A673 (cell line): Measurements from ENCODE around the gene NEGR1. TPM values are rescaled to one million over a fixed set of nuclear protein-coding genes. Genes with fewer than 3 reads are reported as not detected.
A peak's percentile ranks its signal among the peaks of the same experiment; 100 is the strongest.

Source experiments
- BruUV-seq: library from RNA; stranded (reverse); fragments of 400-500 nt; replicated peaks from 2 replicates; lab custom pipeline; 2021; lab: Mats Ljungman, UMichigan
- CTCF ChIA-PET: fragments of 300-600 bp; sonication (Branson Sonifier 250); formaldehyde crosslinking; loops from one replicate; lab custom pipeline; 2022; ENCODE audit warnings: antibody characterized with exemption; lab: Charles Lee
- POLR2A ChIA-PET: fragments of 300-600 bp; sonication (Branson Sonifier 250); formaldehyde crosslinking; loops from one replicate; lab custom pipeline; 2022; ENCODE audit warnings: antibody characterized with exemption; ENCODE audit not compliant: low non-redundant PET; lab: Charles Lee
- DNase-seq: peaks from one replicate; pipeline ENCODE4 v3.0.0-alpha.2; 2015; ENCODE audit warnings: low spot score
- H3K27ac ChIP-seq: fragments of 200-600 bp; sonication (generic); 2 replicates; pipeline ENCODE4 v1.5.1; 2016; ENCODE audit warnings: mixed run types, low read depth, mild to moderate bottlenecking, mixed read lengths, antibody characterized with exemption, low read length; ENCODE audit not compliant: poor library complexity, severe bottlenecking
- H3K27me3 ChIP-seq: fragments of 200-600 bp; sonication (generic); replicated peaks from 2 replicates; pipeline ENCODE4 v1.6.1; 2017; ENCODE audit warnings: mixed run types, low read depth, mild to moderate bottlenecking, mixed read lengths, antibody characterized with exemption, low read length; ENCODE audit not compliant: insufficient read depth, poor library complexity
- H3K36me3 ChIP-seq: fragments of 200-600 bp; sonication (generic); 2 replicates; pipeline ENCODE4 v1.6.1; 2016; ENCODE audit warnings: mixed run types, mild to moderate bottlenecking, mixed read lengths, antibody characterized with exemption, low read length; ENCODE audit not compliant: insufficient read depth, poor library complexity, severe bottlenecking
- H3K4me1 ChIP-seq: fragments of 200-600 bp; sonication (generic); 2 replicates; pipeline ENCODE4 v1.6.1; 2017; ENCODE audit warnings: mixed run types, mild to moderate bottlenecking, mixed read lengths, antibody characterized with exemption, low read length; ENCODE audit not compliant: insufficient read depth, poor library complexity, severe bottlenecking
- H3K4me3 ChIP-seq: fragments of 200-600 bp; sonication (generic); 2 replicates; pipeline ENCODE4 v1.5.1; 2016; ENCODE audit warnings: low read depth, mixed run types, mild to moderate bottlenecking, mixed read lengths, low read length; ENCODE audit not compliant: poor library complexity, severe bottlenecking
- H3K9me3 ChIP-seq: fragments of 200-600 bp; sonication (generic); 2 replicates; pipeline ENCODE4 v1.6.1; 2016; ENCODE audit warnings: mixed run types, low read depth, mild to moderate bottlenecking, mixed read lengths, antibody characterized with exemption, low read length; ENCODE audit not compliant: poor library complexity, severe bottlenecking
- EZH2 ChIP-seq: fragments of 200-600 bp; sonication (generic); IDR thresholded peaks from 2 replicates; pipeline ENCODE4 v1.6.1; 2017; ENCODE audit warnings: borderline replicate concordance, low read depth, mild to moderate bottlenecking, mixed read lengths, antibody characterized with exemption, low read length; ENCODE audit not compliant: poor library complexity, severe bottlenecking
- intact Hi-C: fragments of 100-400 bp; cut with micrococcal nuclease; formaldehyde crosslinking; loops from one replicate; pipeline ENCODE4 v1.10.0; 2022; ENCODE audit not compliant: unreplicated experiment
- total RNA-seq: library from RNA; stranded (reverse); gene quantifications from 2 replicates; pipeline ENCODE4 v1.2.3, GENCODE V29; 2021
- TF ChIP-seq, protein P1 (sequence below): fragments of 300-800, 200-600 bp; sonication (generic); conservative IDR thresholded peaks from 2 replicates; pipeline ENCODE4 v1.5.1; 2017; ENCODE audit warnings: low read depth, mild to moderate bottlenecking, antibody characterized with exemption, low read length, moderate library complexity, mixed read lengths

Gene NEGR1
- total RNA-seq, 1 experiment from 2014 or later, result 7.6 TPM

DNA sequence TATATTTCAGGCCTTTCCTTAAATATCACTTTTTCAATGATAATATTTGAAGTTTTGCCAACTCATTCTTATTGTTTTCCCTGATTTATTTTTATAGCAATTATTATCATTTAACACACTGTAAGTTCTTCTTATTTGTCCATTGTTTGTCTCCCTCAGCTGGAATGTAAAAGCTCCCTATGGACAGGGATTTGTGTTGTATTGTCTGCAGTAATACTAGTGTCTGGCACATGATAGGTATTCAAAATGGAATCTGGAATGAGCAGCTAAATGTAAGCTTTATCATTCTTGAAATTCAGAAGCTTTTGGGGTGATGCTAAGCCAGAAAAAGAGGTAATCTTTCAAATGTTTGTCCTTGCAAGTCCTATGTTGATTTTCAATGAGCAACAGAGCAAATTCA lies 112.1 kb downstream of the NEGR1 start:
- Histone ChIP-seq H3K36me3 (no peaks in the 10 kb centered on the region), H3K4me1 (peaks cover 16% of the 10 kb centered on the region), H3K9me3 (no peaks in the 10 kb centered on the region), H3K27me3 (no peaks in the 10 kb centered on the region), H3K4me3 (no peak overlapping the region), H3K27ac (no peak overlapping the region)
- no peak for TF ChIP-seq EZH2
- TF ChIP-seq, protein P1, sequence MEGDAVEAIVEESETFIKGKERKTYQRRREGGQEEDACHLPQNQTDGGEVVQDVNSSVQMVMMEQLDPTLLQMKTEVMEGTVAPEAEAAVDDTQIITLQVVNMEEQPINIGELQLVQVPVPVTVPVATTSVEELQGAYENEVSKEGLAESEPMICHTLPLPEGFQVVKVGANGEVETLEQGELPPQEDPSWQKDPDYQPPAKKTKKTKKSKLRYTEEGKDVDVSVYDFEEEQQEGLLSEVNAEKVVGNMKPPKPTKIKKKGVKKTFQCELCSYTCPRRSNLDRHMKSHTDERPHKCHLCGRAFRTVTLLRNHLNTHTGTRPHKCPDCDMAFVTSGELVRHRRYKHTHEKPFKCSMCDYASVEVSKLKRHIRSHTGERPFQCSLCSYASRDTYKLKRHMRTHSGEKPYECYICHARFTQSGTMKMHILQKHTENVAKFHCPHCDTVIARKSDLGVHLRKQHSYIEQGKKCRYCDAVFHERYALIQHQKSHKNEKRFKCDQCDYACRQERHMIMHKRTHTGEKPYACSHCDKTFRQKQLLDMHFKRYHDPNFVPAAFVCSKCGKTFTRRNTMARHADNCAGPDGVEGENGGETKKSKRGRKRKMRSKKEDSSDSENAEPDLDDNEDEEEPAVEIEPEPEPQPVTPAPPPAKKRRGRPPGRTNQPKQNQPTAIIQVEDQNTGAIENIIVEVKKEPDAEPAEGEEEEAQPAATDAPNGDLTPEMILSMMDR, result no peak
- no peak for DNase-seq
- POLR2A ChIA-PET, result no interaction called here
- no TSS peak for BruUV-seq
- intact Hi-C loops, result no loop called here
- CTCF ChIA-PET, result no interaction called here

DNA sequence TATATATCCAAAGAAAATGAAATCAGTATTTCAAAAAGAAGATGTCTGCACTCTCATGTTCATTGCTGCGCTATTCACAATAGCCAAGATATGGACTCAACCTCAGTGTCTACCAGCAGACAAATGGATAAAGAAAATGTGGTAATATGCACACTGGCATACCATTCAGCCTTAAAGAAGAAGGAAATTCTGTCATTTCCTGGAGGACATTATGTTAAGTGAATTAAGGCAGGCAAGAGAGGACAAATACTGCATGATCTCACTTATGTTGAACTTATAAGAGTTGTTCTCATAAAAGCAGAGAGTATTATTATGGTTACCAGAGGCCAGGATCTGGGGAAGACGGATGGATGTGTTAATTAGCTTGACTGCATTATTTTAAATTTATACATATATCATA lies 115.9 kb downstream of the NEGR1 start:
- intact Hi-C loops, result no loop called here
- H3K27me3 ChIP-seq, result no peaks in the 10 kb centered on the region
- peak; percentile 77 for DNase-seq
- no peak overlapping the region for H3K27ac ChIP-seq
- CTCF ChIA-PET, result no interaction called here
- no peak overlapping the region for H3K4me3 ChIP-seq
- H3K36me3 ChIP-seq, result no peaks in the 10 kb centered on the region
- H3K4me1 ChIP-seq, result peaks cover 16% of the 10 kb centered on the region
- no TSS peak for BruUV-seq
- H3K9me3 ChIP-seq, result no peaks in the 10 kb centered on the region
- no peak for TF ChIP-seq EZH2
- TF ChIP-seq, protein P1, result no peak
- POLR2A ChIA-PET, result no interaction called here

DNA sequence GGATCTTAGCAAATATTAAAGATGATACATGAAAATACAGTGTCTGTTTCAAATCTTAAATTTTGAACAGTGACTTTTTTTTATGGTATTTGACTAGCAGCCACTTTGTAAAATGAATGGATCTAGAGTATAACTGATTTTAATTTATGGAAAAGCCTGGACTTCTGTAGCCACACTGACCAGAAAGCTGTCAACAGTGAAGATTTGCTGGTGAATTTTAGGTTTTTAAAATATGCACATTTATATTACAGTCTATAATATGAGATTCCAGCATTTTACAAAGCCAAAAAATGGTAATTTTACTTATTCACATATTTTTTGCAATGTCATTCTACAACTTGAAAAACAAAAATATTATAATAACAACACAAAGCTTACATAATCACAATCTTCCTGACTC lies 131.8 kb downstream of the NEGR1 start:
- Histone ChIP-seq H3K9me3 (no peaks in the 10 kb centered on the region), H3K27me3 (no peaks in the 10 kb centered on the region), H3K36me3 (no peaks in the 10 kb centered on the region), H3K4me1 (no peaks in the 10 kb centered on the region), H3K27ac (no peak overlapping the region), H3K4me3 (no peak overlapping the region)
- CTCF ChIA-PET, result no interaction called here
- TF ChIP-seq, protein P1, result no peak
- TF ChIP-seq EZH2, result no peak
- intact Hi-C loops, result no loop called here
- POLR2A ChIA-PET, result no interaction called here
- no peak for DNase-seq
- no TSS peak for BruUV-seq
